ENCODE results near the gene NLGN4Y.

Gene NLGN4Y

GRCh38 chrY:14524272-14525231, at the start of gene NLGN4Y:
Gene NLGN4Y, plus strand, starts transcription at chrY:14524529. Its CDS starts 97,591 bp downstream, at chrY:14622120.
- H3K27ac ChIP-seq: peak within 1 kb of the TSS; percentile 46
- DNase-seq (ENCODE audit: low read depth, low spot score): no peak

- H3K27ac ChIP-seq: peak overlapping the region; percentile 60
- DNase-seq (ENCODE audit: low read depth, low spot score): peak; percentile 55
Measured at GRCh38 chrY:14485935-14486334, 38.4 kb upstream of the NLGN4Y start.

GRCh38 chrY:14490226-14490625, 34.1 kb upstream of the NLGN4Y start:
- DNase-seq (ENCODE audit: low read depth, low spot score): no peak
- H3K27ac ChIP-seq: no peak overlapping the region

- no peak for DNase-seq (ENCODE audit: low read depth, low spot score)
- no peak overlapping the region for H3K27ac ChIP-seq
Measured at GRCh38 chrY:14498071-14498470, 26.3 kb upstream of the NLGN4Y start.

GRCh38 chrY:14504592-14504991, 19.7 kb upstream of the NLGN4Y start:
- no peak overlapping the region for H3K27ac ChIP-seq
- no peak for DNase-seq (ENCODE audit: low read depth, low spot score)

GRCh38 chrY:14522379-14522950, 1.9 kb upstream of the NLGN4Y start:
- no peak for DNase-seq (ENCODE audit: low read depth, low spot score)
- H3K27ac ChIP-seq: no peak overlapping the region

GRCh38 chrY:14523491-14524271, 648 bp upstream of the NLGN4Y start:
- peak overlapping the region; percentile 46 for H3K27ac ChIP-seq
- DNase-seq (ENCODE audit: low read depth, low spot score): no peak

- no peak for DNase-seq (ENCODE audit: low read depth, low spot score)
- peak overlapping the region; percentile 46 for H3K27ac ChIP-seq
Measured at GRCh38 chrY:14525315-14525714, 986 bp downstream of the NLGN4Y start.

GRCh38 chrY:14528361-14528760, 4.0 kb downstream of the NLGN4Y start:
- H3K27ac ChIP-seq: no peak overlapping the region
- DNase-seq (ENCODE audit: low read depth, low spot score): no peak

GRCh38 chrY:14536703-14537102, 12.4 kb downstream of the NLGN4Y start:
- H3K27ac ChIP-seq: no peak overlapping the region
- peak; percentile 6 for DNase-seq (ENCODE audit: low read depth, low spot score)

- no peak overlapping the region for H3K27ac ChIP-seq
- no peak for DNase-seq (ENCODE audit: low read depth, low spot score)
Measured at GRCh38 chrY:14543506-14543905, 19.2 kb downstream of the NLGN4Y start.

GRCh38 chrY:14581294-14581693, 57.0 kb downstream of the NLGN4Y start:
- no peak for DNase-seq (ENCODE audit: low read depth, low spot score)

GRCh38 chrY:14586725-14587124, 62.4 kb downstream of the NLGN4Y start:
- DNase-seq (ENCODE audit: low read depth, low spot score): no peak
- H3K27ac ChIP-seq: no peak overlapping the region

More at GRCh38 chrY:14581294-14581693, 57.0 kb downstream of the NLGN4Y start:
- no peak overlapping the region for H3K27ac ChIP-seq

- DNase-seq (ENCODE audit: low read depth, low spot score): no peak
- no peak overlapping the region for H3K27ac ChIP-seq
Measured at GRCh38 chrY:14601372-14601771, 77.0 kb downstream of the NLGN4Y start.

- no peak for DNase-seq (ENCODE audit: low read depth, low spot score)
Measured at GRCh38 chrY:14617625-14618024, 93.3 kb downstream of the NLGN4Y start.

GRCh38 chrY:14618513-14618912, 94.2 kb downstream of the NLGN4Y start:
- no peak overlapping the region for H3K27ac ChIP-seq
- DNase-seq (ENCODE audit: low read depth, low spot score): no peak

More at GRCh38 chrY:14617625-14618024, 93.3 kb downstream of the NLGN4Y start:
- H3K27ac ChIP-seq: no peak overlapping the region

GRCh38 chrY:14628208-14628607, 103.9 kb downstream of the NLGN4Y start:
- H3K27ac ChIP-seq: no peak overlapping the region
- no peak for DNase-seq (ENCODE audit: low read depth, low spot score)

- peak overlapping the region; percentile 60 for H3K27ac ChIP-seq
- DNase-seq (ENCODE audit: low read depth, low spot score): peak; percentile 62
Measured at GRCh38 chrY:14631676-14632075, 107.3 kb downstream of the NLGN4Y start.

GRCh38 chrY:14633718-14634117, 109.4 kb downstream of the NLGN4Y start:
- no peak overlapping the region for H3K27ac ChIP-seq
- no peak for DNase-seq (ENCODE audit: low read depth, low spot score)

- H3K27ac ChIP-seq: no peak overlapping the region
- no peak for DNase-seq (ENCODE audit: low read depth, low spot score)
Measured at GRCh38 chrY:14634954-14635353, 110.6 kb downstream of the NLGN4Y start.

GRCh38 chrY:14637551-14637950, 113.2 kb downstream of the NLGN4Y start:
- no peak overlapping the region for H3K27ac ChIP-seq
- DNase-seq (ENCODE audit: low read depth, low spot score): peak; percentile 5

Measured in epithelial cell of prostate (primary cell).